ENCODE data around the gene NCOA7.

Gene NCOA7

GRCh38 chr6:125790358-125791150 is at the start of gene NCOA7:
Gene NCOA7 (plus strand): TSS chr6:125790960. CDS start chr6:125815355, 24,395 bp downstream.
- DNase-seq: peak; percentile 81 to 83

- DNase-seq: no peak
These were observed 49.4 kb upstream of the NCOA7 start for GRCh38 chr6:125741336-125741735.

- DNase-seq: no peak
These were observed 48.7 kb upstream of the NCOA7 start for GRCh38 chr6:125742024-125742423.

GRCh38 chr6:125742464-125743120 is 48.2 kb upstream of the NCOA7 start:
- DNase-seq: no peak

GRCh38 chr6:125743604-125744003 is 47.2 kb upstream of the NCOA7 start:
- no peak for DNase-seq

- no peak for DNase-seq
These were observed 45.3 kb upstream of the NCOA7 start for GRCh38 chr6:125745281-125746018.

- DNase-seq: no peak
These were observed 44.7 kb upstream of the NCOA7 start for GRCh38 chr6:125746019-125746414.

- peak; percentile 72 to 77 for DNase-seq
These were observed 43.8 kb upstream of the NCOA7 start for GRCh38 chr6:125746731-125747588.

GRCh38 chr6:125747589-125748405 is 43.0 kb upstream of the NCOA7 start:
- DNase-seq: peak; percentile 4 to 21

GRCh38 chr6:125748406-125749172 is 42.2 kb upstream of the NCOA7 start:
- peak in 1 of 2 donors; percentile 19 for DNase-seq

GRCh38 chr6:125749173-125749864 is 41.4 kb upstream of the NCOA7 start, which contains the start of gene HEY2:
Gene HEY2 (plus strand): TSS chr6:125749632. CDS start chr6:125749777, 145 bp downstream.
- peak; percentile 87 to 89 for DNase-seq

- DNase-seq: peak in 1 of 2 donors; percentile 12
These were observed 40.7 kb upstream of the NCOA7 start for GRCh38 chr6:125749865-125750691.

GRCh38 chr6:125750692-125751333 is 39.9 kb upstream of the NCOA7 start:
- DNase-seq: no peak

- no peak for DNase-seq
These were observed 39.3 kb upstream of the NCOA7 start for GRCh38 chr6:125751334-125751916.

- DNase-seq: no peak
These were observed 38.0 kb upstream of the NCOA7 start for GRCh38 chr6:125752773-125753172.

- DNase-seq: peak in 1 of 2 donors; percentile 47
These were observed 37.4 kb upstream of the NCOA7 start for GRCh38 chr6:125753218-125753936.

- no peak for DNase-seq
These were observed 36.9 kb upstream of the NCOA7 start for GRCh38 chr6:125753937-125754259.

- DNase-seq: no peak
These were observed 36.2 kb upstream of the NCOA7 start for GRCh38 chr6:125754566-125754965.
